Measurements from ENCODE around the gene BIRC7. TPM values are rescaled to one million over a fixed set of nuclear protein-coding genes. Genes with fewer than 3 reads are reported as not detected.
A peak's percentile ranks its signal among the peaks of the same experiment; 100 is the strongest.

The BIRC7 gene
- total RNA-seq, 1 experiment from 2014 or later: 0.96 TPM

DNA sequence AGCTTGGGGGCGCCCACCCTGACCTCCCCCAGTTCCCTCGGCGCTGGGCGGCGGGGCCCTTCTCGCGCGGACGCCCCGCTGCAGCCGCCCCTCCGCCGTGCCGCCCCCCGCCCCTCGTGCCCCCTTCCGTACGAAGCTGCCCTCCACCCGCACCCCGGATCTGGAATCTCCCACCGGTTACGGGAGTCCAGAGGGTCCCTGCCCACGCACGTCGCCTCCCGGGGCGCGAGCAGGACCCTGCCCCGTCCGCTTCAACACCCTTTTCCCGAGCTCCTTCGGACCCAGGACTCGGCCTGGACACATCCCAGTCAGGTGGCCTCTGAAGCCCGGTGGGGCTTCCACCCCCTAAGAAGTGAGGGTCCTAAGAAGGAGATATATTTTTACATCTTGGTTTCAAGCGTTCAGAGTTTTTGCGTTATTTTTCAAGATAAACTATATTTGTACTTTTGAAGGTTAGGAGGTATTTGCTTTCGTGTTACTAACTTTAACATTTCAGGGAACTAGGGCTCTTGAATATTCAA lies 37.4 kb downstream of the BIRC7 start:
- DNase-seq (ENCODE audit: low read depth, low spot score) (no peak), ATAC-seq (no peak)
- Histone ChIP-seq H3K27me3 (ENCODE audit: insufficient read depth, low read length) (no peaks in the 10 kb centered on the region), H3K4me1 (ENCODE audit: control insufficient read depth in 1 of 2, insufficient read depth in 2 of 2, low read length in 2 of 2) (peaks cover 10 to 30% of the 10 kb centered on the region in 2 experiments), H3K9me3 (ENCODE audit: control insufficient read depth in 1 of 2, insufficient read depth in 1 of 2, low read depth in 1 of 2, low read length in 2 of 2) (no peaks in the 10 kb centered on the region), H3K36me3 (ENCODE audit: control insufficient read depth in 1 of 2, insufficient read depth in 2 of 2, low read length in 2 of 2) (peaks cover 20 to 24% of the 10 kb centered on the region in 2 experiments), H3K9ac (ENCODE audit: low read length) (peak overlapping the region; percentile 96), H2AFZ (ENCODE audit: low read depth, low read length, poor library complexity, severe bottlenecking) (no peak overlapping the region), H3K9me2 (ENCODE audit: insufficient read depth) (no peaks in the 10 kb centered on the region), H3K4me3 (replicated peaks in 1 of 2; ENCODE audit: low read depth in 1 of 2, low read length in 2 of 2) (peak overlapping the region; percentile 98 to 99), H4K20me1 (ENCODE audit: insufficient read depth) (no peaks in the 10 kb centered on the region), H3K4me2 (ENCODE audit: low read length) (peak overlapping the region; percentile 99), H3K27ac (ENCODE audit: low read depth, low read length) (peak overlapping the region; percentile 72), H3K79me2 (ENCODE audit: insufficient read depth, low read length) (peaks cover 51% of the 10 kb centered on the region)
- RAD21 ChIA-PET (ENCODE audit: low non-redundant PET in 1 of 2, low total read pairs in 2 of 2, uncharacterized antibody in 2 of 2, unreplicated experiment in 2 of 2): interaction anchor here in 1 of 2 experiments (0.6 kb wide), 1 partner anchor 50 kb away, joined by 3 read pairs; no protein-coding TSS in a partner anchor
- POLR2A ChIA-PET: interaction anchor here (1.0 to 1.1 kb wide), 4 partner anchors 8 to 301 kb away, joined by 3 to 6 read pairs (median 3); no protein-coding TSS in a partner anchor
- no TSS peak for BruUV-seq (replicated peaks)
- intact Hi-C loops (cut with micrococcal nuclease): loop anchor here (5.0 kb wide), 1 partner anchor 41 kb away; no protein-coding TSS in a partner anchor
- CTCF ChIA-PET: interaction anchor here (0.6 to 3.8 kb wide), 3 partner anchors 37 to 105 kb away, joined by 5 to 16 read pairs (median 5); no protein-coding TSS in a partner anchor
- TF ChIP-seq ZFX (IDR thresholded peaks at IDR 0.05) (0 out of 2 replicates have a peak, but pooled peaks have one; percentile 41), JUND (IDR thresholded peaks at IDR 0.05) (no peak)

DNA sequence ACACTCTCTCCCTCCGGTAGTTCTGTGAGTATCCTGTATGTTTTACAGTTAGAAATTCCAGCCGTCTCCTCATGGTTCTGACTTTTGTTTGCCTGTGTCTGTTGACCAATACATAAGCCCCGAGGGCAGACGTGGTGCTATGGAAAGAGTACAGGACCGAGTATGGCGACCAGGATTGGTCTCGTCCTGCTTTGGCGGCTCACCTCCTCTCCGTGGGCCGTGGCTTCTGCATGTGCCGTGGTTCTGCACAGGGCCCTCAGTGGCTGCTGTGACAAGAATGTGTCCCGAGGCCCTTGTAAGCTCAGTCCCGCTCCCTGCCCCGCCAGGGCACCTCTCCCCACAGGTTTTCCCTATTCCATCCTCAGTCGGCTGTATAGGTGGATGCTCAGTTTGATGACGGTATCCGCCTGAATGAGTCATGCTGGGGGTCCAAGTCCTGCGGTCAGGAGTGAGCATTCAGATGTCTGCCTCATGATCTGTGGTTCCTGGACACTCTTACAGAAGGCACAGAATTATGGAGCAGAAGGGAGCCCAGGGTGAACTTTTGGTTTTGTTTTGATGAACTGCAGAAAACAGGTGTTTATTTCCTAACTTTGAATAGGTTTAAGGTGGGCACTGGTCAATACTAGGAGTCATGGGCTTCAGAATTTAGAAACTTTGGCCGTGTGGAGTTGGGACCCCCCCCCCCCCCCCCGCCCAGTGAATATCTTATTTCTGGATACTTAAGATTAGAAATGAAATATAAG lies 38.1 kb downstream of the BIRC7 start:
- Histone ChIP-seq H3K9ac (ENCODE audit: low read length) (peak overlapping the region; percentile 96), H3K4me1 (ENCODE audit: control insufficient read depth in 1 of 2, insufficient read depth in 2 of 2, low read length in 2 of 2) (peaks cover 10 to 24% of the 10 kb centered on the region in 2 experiments), H4K20me1 (ENCODE audit: insufficient read depth) (no peaks in the 10 kb centered on the region), H3K4me3 (replicated peaks in 1 of 2; ENCODE audit: low read depth in 1 of 2, low read length in 2 of 2) (peak overlapping the region; percentile 98 to 99), H3K27me3 (ENCODE audit: insufficient read depth, low read length) (no peaks in the 10 kb centered on the region), H3K9me3 (ENCODE audit: control insufficient read depth in 1 of 2, insufficient read depth in 1 of 2, low read depth in 1 of 2, low read length in 2 of 2) (no peaks in the 10 kb centered on the region), H3K9me2 (ENCODE audit: insufficient read depth) (no peaks in the 10 kb centered on the region), H3K4me2 (ENCODE audit: low read length) (peak overlapping the region; percentile 99), H3K36me3 (ENCODE audit: control insufficient read depth in 1 of 2, insufficient read depth in 2 of 2, low read length in 2 of 2) (peaks cover 25 to 26% of the 10 kb centered on the region in 2 experiments), H3K27ac (ENCODE audit: low read depth, low read length) (peak overlapping the region; percentile 72), H2AFZ (ENCODE audit: low read depth, low read length, poor library complexity, severe bottlenecking) (no peak overlapping the region), H3K79me2 (ENCODE audit: insufficient read depth, low read length) (peaks cover 51% of the 10 kb centered on the region)
- intact Hi-C loops (cut with micrococcal nuclease): loop anchor here (5.0 kb wide), 1 partner anchor 42 kb away; no protein-coding TSS in a partner anchor
- DNase-seq (ENCODE audit: low read depth, low spot score) (no peak), ATAC-seq (no peak)
- TSS peak; percentile 71 for BruUV-seq (replicated peaks)
- ChIA-PET CTCF (interaction anchor here (0.6 kb wide), 1 partner anchor 106 kb away, joined by 5 read pairs; no protein-coding TSS in a partner anchor), POLR2A (interaction anchor here (1.0 kb wide), 1 partner anchor 301 kb away, joined by 3 read pairs; no protein-coding TSS in a partner anchor), RAD21 (ENCODE audit: low non-redundant PET in 1 of 2, low total read pairs in 2 of 2, uncharacterized antibody in 2 of 2, unreplicated experiment in 2 of 2) (interaction anchor here in 1 of 2 experiments (0.6 kb wide), 1 partner anchor 50 kb away, joined by 3 read pairs; no protein-coding TSS in a partner anchor)
- TF ChIP-seq JUND (IDR thresholded peaks at IDR 0.05): no peak
- TF ChIP-seq EZH2phosphoT487 (IDR thresholded peaks at IDR 0.05; ENCODE audit: borderline replicate concordance): no peak
